ENCODE results near the gene PDXK.

PDXK gene

GRCh38 chr21:43687566-43688399 lies 31.1 kb upstream of the PDXK start:
- Histone ChIP-seq H3K27ac (no peak overlapping the region), H3K27me3 (ENCODE audit: control insufficient read depth, insufficient read depth, low read length) (no peaks in the 10 kb centered on the region), H3K9ac (no peak overlapping the region), H2AFZ (no peak overlapping the region), H3K4me1 (no peaks in the 10 kb centered on the region), H3K4me3 (ENCODE audit: low read depth, low read length) (no peak overlapping the region), H3K79me2 (no peaks in the 10 kb centered on the region), H3K4me2 (ENCODE audit: low read length) (no peak overlapping the region), H3K36me3 (ENCODE audit: control insufficient read depth, insufficient read depth, low read length) (no peaks in the 10 kb centered on the region), H3K9me3 (ENCODE audit: control insufficient read depth, low read length) (no peaks in the 10 kb centered on the region)
- TF ChIP-seq, protein P1, sequence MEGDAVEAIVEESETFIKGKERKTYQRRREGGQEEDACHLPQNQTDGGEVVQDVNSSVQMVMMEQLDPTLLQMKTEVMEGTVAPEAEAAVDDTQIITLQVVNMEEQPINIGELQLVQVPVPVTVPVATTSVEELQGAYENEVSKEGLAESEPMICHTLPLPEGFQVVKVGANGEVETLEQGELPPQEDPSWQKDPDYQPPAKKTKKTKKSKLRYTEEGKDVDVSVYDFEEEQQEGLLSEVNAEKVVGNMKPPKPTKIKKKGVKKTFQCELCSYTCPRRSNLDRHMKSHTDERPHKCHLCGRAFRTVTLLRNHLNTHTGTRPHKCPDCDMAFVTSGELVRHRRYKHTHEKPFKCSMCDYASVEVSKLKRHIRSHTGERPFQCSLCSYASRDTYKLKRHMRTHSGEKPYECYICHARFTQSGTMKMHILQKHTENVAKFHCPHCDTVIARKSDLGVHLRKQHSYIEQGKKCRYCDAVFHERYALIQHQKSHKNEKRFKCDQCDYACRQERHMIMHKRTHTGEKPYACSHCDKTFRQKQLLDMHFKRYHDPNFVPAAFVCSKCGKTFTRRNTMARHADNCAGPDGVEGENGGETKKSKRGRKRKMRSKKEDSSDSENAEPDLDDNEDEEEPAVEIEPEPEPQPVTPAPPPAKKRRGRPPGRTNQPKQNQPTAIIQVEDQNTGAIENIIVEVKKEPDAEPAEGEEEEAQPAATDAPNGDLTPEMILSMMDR (IDR thresholded peaks at IDR 0.05): no peak

- Histone ChIP-seq H3K4me2 (ENCODE audit: low read length) (no peak overlapping the region), H2AFZ (no peak overlapping the region), H3K27me3 (ENCODE audit: control insufficient read depth, insufficient read depth, low read length) (no peaks in the 10 kb centered on the region), H3K9ac (no peak overlapping the region), H3K36me3 (ENCODE audit: control insufficient read depth, insufficient read depth, low read length) (no peaks in the 10 kb centered on the region), H3K27ac (no peak overlapping the region), H3K4me1 (no peaks in the 10 kb centered on the region), H3K79me2 (no peaks in the 10 kb centered on the region), H3K9me3 (ENCODE audit: control insufficient read depth, low read length) (no peaks in the 10 kb centered on the region), H3K4me3 (ENCODE audit: low read depth, low read length) (no peak overlapping the region)
- TF ChIP-seq, protein P1 (IDR thresholded peaks at IDR 0.05): no peak
Measured at GRCh38 chr21:43688906-43689305, 30.0 kb upstream of the PDXK start.

- Histone ChIP-seq H3K27me3 (ENCODE audit: control insufficient read depth, insufficient read depth, low read length) (no peaks in the 10 kb centered on the region), H3K9me3 (ENCODE audit: control insufficient read depth, low read length) (no peaks in the 10 kb centered on the region), H3K79me2 (no peaks in the 10 kb centered on the region), H2AFZ (no peak overlapping the region), H3K4me3 (ENCODE audit: low read depth, low read length) (no peak overlapping the region), H3K27ac (no peak overlapping the region), H3K36me3 (ENCODE audit: control insufficient read depth, insufficient read depth, low read length) (no peaks in the 10 kb centered on the region), H3K4me1 (no peaks in the 10 kb centered on the region), H3K9ac (no peak overlapping the region), H3K4me2 (ENCODE audit: low read length) (no peak overlapping the region)
- TF ChIP-seq, protein P1 (IDR thresholded peaks at IDR 0.05): no peak
Measured at GRCh38 chr21:43689556-43690337, 29.2 kb upstream of the PDXK start.

DNA sequence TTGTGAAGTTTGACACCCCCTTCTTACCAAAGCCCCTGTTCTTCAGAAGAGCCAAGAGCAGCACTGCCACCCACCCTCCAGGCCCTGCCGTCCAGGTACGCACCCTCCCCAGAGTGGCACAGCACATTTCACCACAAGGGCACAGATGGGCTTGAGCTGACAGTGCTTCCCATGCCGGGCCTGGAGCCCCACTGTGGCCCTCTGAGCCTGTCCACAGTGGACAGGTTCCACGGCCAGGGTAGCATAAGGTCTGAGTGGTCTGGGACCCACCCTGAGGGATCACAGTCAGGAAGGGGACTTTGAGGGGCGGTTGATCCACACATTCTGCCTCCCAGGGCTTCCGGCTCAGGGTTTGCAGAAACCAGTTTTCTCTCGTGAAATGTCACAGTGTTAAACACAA lies 28.6 kb upstream of the PDXK start:
- Histone ChIP-seq H3K9ac (no peak overlapping the region), H3K27me3 (ENCODE audit: control insufficient read depth, insufficient read depth, low read length) (no peaks in the 10 kb centered on the region), H2AFZ (no peak overlapping the region), H3K79me2 (no peaks in the 10 kb centered on the region), H3K36me3 (ENCODE audit: control insufficient read depth, insufficient read depth, low read length) (no peaks in the 10 kb centered on the region), H3K4me1 (no peaks in the 10 kb centered on the region), H3K4me2 (ENCODE audit: low read length) (no peak overlapping the region), H3K4me3 (ENCODE audit: low read depth, low read length) (no peak overlapping the region), H3K27ac (no peak overlapping the region), H3K9me3 (ENCODE audit: control insufficient read depth, low read length) (no peaks in the 10 kb centered on the region)
- TF ChIP-seq, protein P1 (IDR thresholded peaks at IDR 0.05): no peak

Data from parathyroid adenoma (tissue), 2 donors.